HepG2 (cell line): ENCODE results near the gene TCEA3. TPM values are rescaled to one million over a fixed set of nuclear protein-coding genes. Genes with fewer than 3 reads are reported as not detected.

Experiments used
- ATAC-seq: fragments of 200-7000 bp; cut with Tn5 transposase; 3 replicates; pipeline ENCODE4 v1.9.1; 2020; ENCODE audit warnings: mild to moderate bottlenecking, moderate library complexity
- BruUV-seq: library from RNA; stranded (reverse); fragments of 400-500 nt; replicated peaks from 2 replicates; lab custom pipeline; 2021; lab: Mats Ljungman, UMichigan
- CTCF ChIA-PET: fragments of 300-600 bp; formaldehyde crosslinking; extraction: SDS; loops from one replicate; lab custom pipeline; 2021; ENCODE audit warnings: low total read pairs, inconsistent platforms, low intra/inter-chr PET ratio; lab: Yijun Ruan, JAX
- POLR2A ChIA-PET: fragments of 350-600 bp; sonication (Branson Sonifier 250); formaldehyde crosslinking; loops from one replicate; lab custom pipeline; 2020; ENCODE audit warnings: antibody characterized with exemption, inconsistent platforms; lab: Yijun Ruan, JAX
- DNase-seq: peaks from one replicate; pipeline ENCODE4 v3.0.0-alpha.2; 2015; ENCODE audit warnings: low spot score
- FAIRE-seq: peaks from 3 replicates; lab custom pipeline; 2011; peaks lifted over from hg19 to GRCh38; lab: Jason Lieb, UNC
- H2AFZ ChIP-seq: one replicate; pipeline ENCODE4 v1.6.1; 2011; ENCODE audit warnings: low read length, inconsistent platforms
- H3K27ac ChIP-seq: fragments of 300-600 bp; 3 replicates; pipeline ENCODE4 v1.8.0; 2011; ENCODE audit warnings: mixed run types, mild to moderate bottlenecking, mixed read lengths, low read length, inconsistent platforms; ENCODE audit not compliant: insufficient read depth; ENCODE audit errors: extremely low read length
- H3K27me3 ChIP-seq, 2 experiments: fragments of 200-600 bp in 1 of 2; 2 replicates in 1 of 2; 3 replicates in 1 of 2; pipeline versions ENCODE4 v1.6.0 to v1.8.0; 2011; ENCODE audit warnings: low read length in 2 of 2, mild to moderate bottlenecking in 2 of 2, moderate library complexity in 2 of 2, inconsistent platforms in 1 of 2; ENCODE audit not compliant: insufficient read depth in 2 of 2, control insufficient read depth in 1 of 2
- H3K36me3 ChIP-seq, 2 experiments: fragments of 200-600 bp in 1 of 2; replicated peaks in 1 of 2; 2 replicates in 1 of 2; 3 replicates in 1 of 2; pipeline versions ENCODE4 v1.5.1 to v1.8.0; 2011; ENCODE audit warnings: low read length in 2 of 2, inconsistent platforms in 1 of 2; ENCODE audit not compliant: insufficient read depth in 2 of 2, control insufficient read depth in 1 of 2
- H3K4me1 ChIP-seq: 2 replicates; pipeline ENCODE4 v1.5.1; 2012; ENCODE audit warnings: low read length, inconsistent platforms; ENCODE audit not compliant: insufficient read depth
- H3K4me2 ChIP-seq: 2 replicates; pipeline ENCODE4 v1.6.0; 2011; ENCODE audit warnings: low read depth, low read length, inconsistent platforms
- H3K4me3 ChIP-seq, 3 experiments: fragments of 200-600 bp in 1 of 3; sonication (generic), shearing (Covaris generic) in 1 of 3; replicated peaks in 1 of 3; 2 replicates each; pipeline ENCODE4 v1.5.1; 2011 to 2016; ENCODE audit warnings: low read length in 3 of 3, inconsistent platforms in 2 of 3, low read depth in 2 of 3, mild to moderate bottlenecking in 2 of 3, control low read depth in 1 of 3, mixed read lengths in 1 of 3; ENCODE audit not compliant: insufficient read depth in 1 of 3
- H3K79me2 ChIP-seq: one replicate; pipeline ENCODE4 v1.6.1; 2011; ENCODE audit warnings: low read length, inconsistent platforms; ENCODE audit not compliant: insufficient read depth
- H3K9ac ChIP-seq: 2 replicates; pipeline ENCODE4 v1.6.0; 2011; ENCODE audit warnings: mild to moderate bottlenecking, low read depth, low read length, inconsistent platforms; ENCODE audit not compliant: insufficient read depth
- H3K9me3 ChIP-seq: 2 replicates; pipeline ENCODE4 v1.5.1; 2012; ENCODE audit warnings: mild to moderate bottlenecking, low read length
- H4K20me1 ChIP-seq: 2 replicates; pipeline ENCODE4 v1.6.0; 2011; ENCODE audit warnings: inconsistent platforms, mild to moderate bottlenecking, low read length, moderate library complexity; ENCODE audit not compliant: insufficient read depth
- EEA1 ChIP-seq: sonication (generic); formaldehyde crosslinking; IDR thresholded peaks from 2 replicates; pipeline ENCODE4 v1.5.1; 2020; ENCODE audit warnings: mild to moderate bottlenecking, missing genetic modification reagents, borderline replicate concordance
- FLYWCH1 ChIP-seq: sonication (generic); formaldehyde crosslinking; IDR thresholded peaks from 2 replicates; pipeline ENCODE4 v1.8.1; 2023; ENCODE audit warnings: mild to moderate bottlenecking, missing genetic modification reagents
- GATA4 ChIP-seq: sonication (generic); IDR thresholded peaks from 2 replicates; pipeline ENCODE4 v1.6.1; 2016; ENCODE audit warnings: antibody characterized with exemption, low read depth, borderline replicate concordance
- TCF7L2 ChIP-seq: IDR thresholded peaks from 2 replicates; pipeline ENCODE4 v1.6.1; 2011; ENCODE audit warnings: mild to moderate bottlenecking, low read depth, low read length, moderate library complexity
- ZMYM2 ChIP-seq: sonication (generic); formaldehyde crosslinking; IDR thresholded peaks from 2 replicates; pipeline ENCODE4 v1.8.0; 2022; ENCODE audit warnings: mild to moderate bottlenecking, missing genetic modification reagents
- ZNF670 ChIP-seq: sonication (generic); formaldehyde crosslinking; IDR thresholded peaks from 2 replicates; pipeline ENCODE4 v1.8.0; 2022; ENCODE audit warnings: mild to moderate bottlenecking, missing genetic modification reagents, borderline replicate concordance
- WGBS: methylation state at CpG from one replicate; pipeline ENCODE4 v1.1.6; 2017; ENCODE audit warnings: low lambda C conversion rate; 5-methylcytosine and 5-hydroxymethylcytosine counted together
- in situ Hi-C: cut with HindIII; loops from 2 replicates; pipeline ENCODE4 v1.10.0; 2017; ENCODE audit warnings: low pct_unique_long_range_greater_than_20kb; ENCODE audit not compliant: extremely low pct_ligation_motif_present
- intact Hi-C: fragments of 100-400 bp; cut with micrococcal nuclease; formaldehyde crosslinking; loops from one replicate; pipeline ENCODE4 v1.10.0; 2022; ENCODE audit not compliant: unreplicated experiment
- polyA plus RNA-seq, 8 experiments: library from polyadenylated mRNA; depleted of rRNA in 3 of 8; stranded (reverse) in 7 of 8; unstranded in 1 of 8; fragments of >200 nt; fragmentation: Illumina TruSeq in 4 of 8; extraction: Trizol in 4 of 8; gene quantifications; 2 replicates each; pipeline versions ENCODE4 v1.2.1 to v1.2.3, GENCODE V29; 2011 to 2016; ENCODE audit warnings: low read depth in 4 of 8, missing spikeins in 1 of 8, mixed read lengths in 1 of 8; ENCODE audit not compliant: insufficient read depth in 1 of 8
- total RNA-seq, 5 experiments: library from RNA; depleted of rRNA; stranded (reverse); fragments of >200 nt; fragmentation: Illumina TruSeq; extraction: Trizol; gene quantifications; 2 replicates each; pipeline ENCODE4 v1.2.3, GENCODE V29; 2016; ENCODE audit warnings: low read depth in 1 of 5
- TF ChIP-seq, protein P1 (sequence below): sonication (generic); formaldehyde crosslinking; conservative IDR thresholded peaks from 2 replicates; pipeline ENCODE4 v1.4.0; 2020; ENCODE audit warnings: missing genetic modification reagents
- TF ChIP-seq, protein P2 (sequence below): sonication (generic); formaldehyde crosslinking; IDR thresholded peaks from 2 replicates; pipeline ENCODE4 v1.4.0; 2020; ENCODE audit warnings: mild to moderate bottlenecking, missing genetic modification reagents
- TF ChIP-seq, protein P3 (sequence below): sonication (generic); formaldehyde crosslinking; conservative IDR thresholded peaks from 2 replicates; pipeline ENCODE4 v1.4.0; 2020; ENCODE audit warnings: mild to moderate bottlenecking, missing genetic modification reagents, moderate library complexity

TCEA3 gene
- total and polyA plus RNA-seq, 2 of the 13 experiments (the other 11 are each of a cell fraction or from before 2014, with no cell fraction given), result 55.5 to 84.6 TPM

DNA sequence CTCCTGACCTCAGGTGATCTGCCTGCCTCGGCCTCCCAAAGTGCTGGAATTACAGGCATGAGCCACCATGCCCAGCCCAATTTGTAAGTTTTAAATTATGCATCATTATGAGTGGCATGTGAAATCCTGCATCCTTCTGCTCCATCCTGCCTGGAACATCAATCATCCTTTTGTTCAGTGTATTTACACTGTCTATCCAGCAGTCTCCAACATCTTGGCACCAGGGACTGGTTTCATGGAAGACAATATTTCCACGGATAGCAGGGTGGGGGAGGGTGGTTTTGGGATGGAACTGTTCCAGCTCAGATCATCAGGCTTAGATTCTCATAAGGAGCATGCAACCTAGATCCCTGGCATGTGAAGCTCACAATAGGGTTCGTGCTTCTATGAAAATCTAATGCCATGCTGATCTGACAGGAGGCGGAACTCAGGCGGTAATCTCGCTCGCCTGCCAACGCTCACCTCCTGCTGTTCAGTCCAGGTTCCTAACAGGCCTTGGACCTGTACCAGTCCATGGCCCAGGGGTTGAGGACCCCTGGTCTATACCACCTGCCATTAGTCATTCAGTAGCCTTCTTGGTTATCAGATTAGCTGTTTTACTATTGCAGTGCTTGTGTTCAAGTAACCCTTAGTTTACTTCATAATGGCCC lies 22.2 kb upstream of the TCEA3 start:
- FAIRE-seq (no peak), DNase-seq (no peak), ATAC-seq (no peak)
- no peak for TF ChIP-seq FLYWCH1 (CRISPR knock-in tag)
- TF ChIP-seq, protein P1, sequence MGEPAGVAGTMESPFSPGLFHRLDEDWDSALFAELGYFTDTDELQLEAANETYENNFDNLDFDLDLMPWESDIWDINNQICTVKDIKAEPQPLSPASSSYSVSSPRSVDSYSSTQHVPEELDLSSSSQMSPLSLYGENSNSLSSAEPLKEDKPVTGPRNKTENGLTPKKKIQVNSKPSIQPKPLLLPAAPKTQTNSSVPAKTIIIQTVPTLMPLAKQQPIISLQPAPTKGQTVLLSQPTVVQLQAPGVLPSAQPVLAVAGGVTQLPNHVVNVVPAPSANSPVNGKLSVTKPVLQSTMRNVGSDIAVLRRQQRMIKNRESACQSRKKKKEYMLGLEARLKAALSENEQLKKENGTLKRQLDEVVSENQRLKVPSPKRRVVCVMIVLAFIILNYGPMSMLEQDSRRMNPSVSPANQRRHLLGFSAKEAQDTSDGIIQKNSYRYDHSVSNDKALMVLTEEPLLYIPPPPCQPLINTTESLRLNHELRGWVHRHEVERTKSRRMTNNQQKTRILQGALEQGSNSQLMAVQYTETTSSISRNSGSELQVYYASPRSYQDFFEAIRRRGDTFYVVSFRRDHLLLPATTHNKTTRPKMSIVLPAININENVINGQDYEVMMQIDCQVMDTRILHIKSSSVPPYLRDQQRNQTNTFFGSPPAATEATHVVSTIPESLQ (CRISPR knock-in tag), result no peak
- TF ChIP-seq ZNF670 (CRISPR knock-in tag), result no peak
- TF ChIP-seq, protein P2, sequence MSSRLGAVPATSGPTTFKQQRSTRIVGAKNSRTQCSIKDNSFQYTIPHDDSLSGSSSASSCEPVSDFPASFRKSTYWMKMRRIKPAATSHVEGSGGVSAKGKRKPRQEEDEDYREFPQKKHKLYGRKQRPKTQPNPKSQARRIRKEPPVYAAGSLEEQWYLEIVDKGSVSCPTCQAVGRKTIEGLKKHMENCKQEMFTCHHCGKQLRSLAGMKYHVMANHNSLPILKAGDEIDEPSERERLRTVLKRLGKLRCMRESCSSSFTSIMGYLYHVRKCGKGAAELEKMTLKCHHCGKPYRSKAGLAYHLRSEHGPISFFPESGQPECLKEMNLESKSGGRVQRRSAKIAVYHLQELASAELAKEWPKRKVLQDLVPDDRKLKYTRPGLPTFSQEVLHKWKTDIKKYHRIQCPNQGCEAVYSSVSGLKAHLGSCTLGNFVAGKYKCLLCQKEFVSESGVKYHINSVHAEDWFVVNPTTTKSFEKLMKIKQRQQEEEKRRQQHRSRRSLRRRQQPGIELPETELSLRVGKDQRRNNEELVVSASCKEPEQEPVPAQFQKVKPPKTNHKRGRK (CRISPR knock-in tag), result no peak
- TF ChIP-seq ZMYM2 (CRISPR knock-in tag), result no peak
- TF ChIP-seq, protein P3, sequence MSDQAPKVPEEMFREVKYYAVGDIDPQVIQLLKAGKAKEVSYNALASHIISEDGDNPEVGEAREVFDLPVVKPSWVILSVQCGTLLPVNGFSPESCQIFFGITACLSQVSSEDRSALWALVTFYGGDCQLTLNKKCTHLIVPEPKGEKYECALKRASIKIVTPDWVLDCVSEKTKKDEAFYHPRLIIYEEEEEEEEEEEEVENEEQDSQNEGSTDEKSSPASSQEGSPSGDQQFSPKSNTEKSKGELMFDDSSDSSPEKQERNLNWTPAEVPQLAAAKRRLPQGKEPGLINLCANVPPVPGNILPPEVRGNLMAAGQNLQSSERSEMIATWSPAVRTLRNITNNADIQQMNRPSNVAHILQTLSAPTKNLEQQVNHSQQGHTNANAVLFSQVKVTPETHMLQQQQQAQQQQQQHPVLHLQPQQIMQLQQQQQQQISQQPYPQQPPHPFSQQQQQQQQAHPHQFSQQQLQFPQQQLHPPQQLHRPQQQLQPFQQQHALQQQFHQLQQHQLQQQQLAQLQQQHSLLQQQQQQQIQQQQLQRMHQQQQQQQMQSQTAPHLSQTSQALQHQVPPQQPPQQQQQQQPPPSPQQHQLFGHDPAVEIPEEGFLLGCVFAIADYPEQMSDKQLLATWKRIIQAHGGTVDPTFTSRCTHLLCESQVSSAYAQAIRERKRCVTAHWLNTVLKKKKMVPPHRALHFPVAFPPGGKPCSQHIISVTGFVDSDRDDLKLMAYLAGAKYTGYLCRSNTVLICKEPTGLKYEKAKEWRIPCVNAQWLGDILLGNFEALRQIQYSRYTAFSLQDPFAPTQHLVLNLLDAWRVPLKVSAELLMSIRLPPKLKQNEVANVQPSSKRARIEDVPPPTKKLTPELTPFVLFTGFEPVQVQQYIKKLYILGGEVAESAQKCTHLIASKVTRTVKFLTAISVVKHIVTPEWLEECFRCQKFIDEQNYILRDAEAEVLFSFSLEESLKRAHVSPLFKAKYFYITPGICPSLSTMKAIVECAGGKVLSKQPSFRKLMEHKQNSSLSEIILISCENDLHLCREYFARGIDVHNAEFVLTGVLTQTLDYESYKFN (CRISPR knock-in tag), result no peak
- no peak for TF ChIP-seq TCF7L2
- TF ChIP-seq EEA1 (CRISPR knock-in tag), result no peak
- no peak for TF ChIP-seq GATA4
- Histone ChIP-seq H3K36me3 (peaks cover 8 to 36% of the 10 kb centered on the region in 2 experiments; a peak in 4 of 5 replicates), H3K9ac (no peak overlapping the region), H3K4me3 (no peak overlapping the region), H3K4me1 (peaks cover 11% of the 10 kb centered on the region), H4K20me1 (no peaks in the 10 kb centered on the region), H3K9me3 (no peaks in the 10 kb centered on the region), H3K27me3 (no peaks in the 10 kb centered on the region), H2AFZ (no peak overlapping the region), H3K79me2 (no peaks in the 10 kb centered on the region), H3K4me2 (no peak overlapping the region), H3K27ac (no peak overlapping the region)
- CTCF ChIA-PET, result no interaction called here
- POLR2A ChIA-PET, result no interaction called here
- 92% methylated on average over 8 of the region's 8 CpGs for WGBS
- in situ Hi-C loops (no loop called here), intact Hi-C loops (no loop called here)
- BruUV-seq, result no TSS peak
